Fibroblast of pulmonary artery (primary cell): ENCODE results near the gene ACOXL.

Experiments used
- DNase-seq: peaks from one replicate; pipeline ENCODE4 v3.0.0-alpha.2; 2010; ENCODE audit warnings: low read depth
- H3K4me3 ChIP-seq: replicated peaks from 2 replicates; pipeline ENCODE4 v1.5.1; 2011; ENCODE audit warnings: low read depth, mild to moderate bottlenecking, control low read depth, low read length, moderate library complexity
- TF ChIP-seq, protein P1 (sequence below): IDR thresholded peaks from 2 replicates; pipeline ENCODE4 v1.5.1; 2011; ENCODE audit warnings: mild to moderate bottlenecking, control low read depth, low read length, inconsistent platforms; ENCODE audit errors: missing control alignments

Gene ACOXL

DNA sequence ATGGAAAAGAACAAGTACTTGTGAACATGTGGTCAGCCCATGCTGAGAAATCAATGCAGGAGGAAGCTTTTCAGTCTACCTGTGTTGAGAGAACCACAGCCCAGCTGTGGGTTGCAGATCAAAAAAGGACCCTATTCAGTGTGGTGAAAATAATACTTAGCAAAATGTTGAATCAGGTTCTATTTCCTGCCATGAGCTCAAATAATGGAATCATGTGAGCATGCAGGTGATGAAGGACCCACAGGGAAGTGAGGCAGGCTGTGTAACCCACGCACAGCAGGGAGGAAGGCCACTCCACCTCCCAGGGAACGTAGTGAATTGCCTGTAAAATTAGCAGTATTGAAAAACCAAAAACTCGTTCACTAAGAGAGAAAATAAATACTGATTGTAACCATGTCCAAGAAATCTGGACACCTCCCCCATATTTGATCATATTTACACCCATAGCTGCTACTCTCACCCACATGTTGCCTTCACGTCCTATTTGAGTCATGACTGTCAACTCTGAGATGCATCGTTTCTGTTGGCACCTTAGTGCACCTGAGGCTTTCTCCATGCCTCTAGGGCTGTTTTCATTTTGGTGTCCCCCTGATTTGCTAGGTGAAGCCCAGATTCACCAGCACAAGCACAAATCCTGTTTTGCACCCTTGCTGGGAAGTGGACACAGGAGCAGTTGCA, 367.9 kb downstream of the ACOXL start:
- TF ChIP-seq, protein P1, sequence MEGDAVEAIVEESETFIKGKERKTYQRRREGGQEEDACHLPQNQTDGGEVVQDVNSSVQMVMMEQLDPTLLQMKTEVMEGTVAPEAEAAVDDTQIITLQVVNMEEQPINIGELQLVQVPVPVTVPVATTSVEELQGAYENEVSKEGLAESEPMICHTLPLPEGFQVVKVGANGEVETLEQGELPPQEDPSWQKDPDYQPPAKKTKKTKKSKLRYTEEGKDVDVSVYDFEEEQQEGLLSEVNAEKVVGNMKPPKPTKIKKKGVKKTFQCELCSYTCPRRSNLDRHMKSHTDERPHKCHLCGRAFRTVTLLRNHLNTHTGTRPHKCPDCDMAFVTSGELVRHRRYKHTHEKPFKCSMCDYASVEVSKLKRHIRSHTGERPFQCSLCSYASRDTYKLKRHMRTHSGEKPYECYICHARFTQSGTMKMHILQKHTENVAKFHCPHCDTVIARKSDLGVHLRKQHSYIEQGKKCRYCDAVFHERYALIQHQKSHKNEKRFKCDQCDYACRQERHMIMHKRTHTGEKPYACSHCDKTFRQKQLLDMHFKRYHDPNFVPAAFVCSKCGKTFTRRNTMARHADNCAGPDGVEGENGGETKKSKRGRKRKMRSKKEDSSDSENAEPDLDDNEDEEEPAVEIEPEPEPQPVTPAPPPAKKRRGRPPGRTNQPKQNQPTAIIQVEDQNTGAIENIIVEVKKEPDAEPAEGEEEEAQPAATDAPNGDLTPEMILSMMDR: no peak
- DNase-seq: no peak

DNA sequence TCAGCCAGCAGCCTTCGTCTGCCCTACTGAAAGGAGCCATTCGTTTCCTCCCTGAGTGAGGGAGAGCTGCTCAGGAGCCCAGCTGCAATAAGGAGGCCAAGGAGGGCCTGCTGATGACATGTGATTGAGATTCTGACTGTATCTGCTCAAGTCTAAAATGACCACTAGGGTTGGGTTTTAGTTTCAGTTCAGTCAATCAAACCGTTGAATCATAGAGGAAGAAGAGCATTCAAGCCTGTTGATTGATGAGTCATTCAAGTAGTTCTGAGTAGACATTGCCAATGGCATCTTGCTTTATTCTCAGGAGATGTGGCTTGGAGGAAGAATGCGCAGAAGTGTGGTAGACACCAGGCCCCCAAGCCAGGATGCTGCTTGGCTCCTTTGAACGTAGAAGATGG, 368.4 kb downstream of the ACOXL start:
- no peak for DNase-seq
- TF ChIP-seq, protein P1: no peak

More for the DNA sequence above, 367.9 kb downstream of the ACOXL start:
- H3K4me3 ChIP-seq: no peak overlapping the region

DNA sequence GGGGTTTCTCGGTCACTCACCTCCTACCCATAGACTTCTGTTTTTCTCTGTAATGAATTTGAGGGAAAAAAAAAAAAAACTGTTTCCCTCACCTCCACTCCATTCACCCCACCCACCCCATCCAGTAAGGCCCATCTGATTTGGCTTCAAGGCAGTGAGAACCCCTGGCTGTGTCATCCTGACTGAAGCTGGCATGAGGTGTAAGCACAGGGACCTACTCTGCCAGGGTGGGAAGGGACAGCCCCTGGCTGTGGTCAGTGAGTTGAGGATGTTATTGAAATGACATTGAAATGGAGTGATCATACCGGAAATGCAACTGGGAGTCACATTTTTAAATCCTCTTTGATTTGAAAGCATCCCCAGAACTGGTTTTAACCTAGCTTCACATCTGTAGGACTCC, 369.2 kb downstream of the ACOXL start:
- H3K4me3 ChIP-seq: no peak overlapping the region
- TF ChIP-seq, protein P1: no peak
- no peak for DNase-seq

More for the DNA sequence above, 368.4 kb downstream of the ACOXL start:
- H3K4me3 ChIP-seq: no peak overlapping the region

DNA sequence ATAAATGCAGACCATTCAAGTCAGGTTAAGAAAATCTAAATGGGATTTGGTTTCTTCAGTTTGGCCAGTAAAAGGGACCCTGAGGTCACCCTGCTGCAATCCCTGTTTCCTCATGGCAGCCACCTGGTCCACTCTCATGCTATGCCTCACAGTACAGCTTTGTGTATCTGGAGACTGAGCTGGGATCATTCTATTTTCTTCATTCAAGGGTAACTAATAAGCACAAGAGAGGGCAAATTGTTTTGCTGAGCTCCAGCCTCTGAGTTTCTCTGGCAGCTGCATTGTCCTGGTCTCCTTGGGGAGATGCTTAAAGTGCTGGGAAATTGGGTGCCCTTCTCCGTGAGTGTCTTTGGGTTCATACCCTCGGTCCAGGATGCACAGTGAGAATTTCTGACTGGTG, 369.8 kb downstream of the ACOXL start:
- no peak for DNase-seq
- TF ChIP-seq, protein P1: no peak
- H3K4me3 ChIP-seq: no peak overlapping the region

DNA sequence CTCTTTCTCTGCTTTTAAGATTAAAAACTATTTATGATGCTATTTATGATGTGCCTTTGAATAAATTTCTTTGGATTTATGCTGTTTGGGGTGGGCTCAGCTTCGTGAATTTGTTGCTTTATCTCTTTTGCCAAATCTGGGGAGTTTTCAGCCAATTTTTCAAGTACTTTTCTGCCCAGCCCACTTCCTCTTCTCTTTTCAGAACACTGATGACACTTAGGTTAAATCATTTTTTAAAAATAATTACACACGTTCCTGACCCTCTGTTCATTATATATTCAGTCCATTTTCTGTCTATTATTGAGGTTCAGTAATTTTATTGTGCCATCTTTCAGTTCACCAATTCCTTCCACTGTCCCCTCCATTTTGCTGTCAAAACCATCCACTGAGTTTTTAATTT, 373.6 kb downstream of the ACOXL start:
- DNase-seq: no peak
- no peak overlapping the region for H3K4me3 ChIP-seq
- TF ChIP-seq, protein P1: no peak

DNA sequence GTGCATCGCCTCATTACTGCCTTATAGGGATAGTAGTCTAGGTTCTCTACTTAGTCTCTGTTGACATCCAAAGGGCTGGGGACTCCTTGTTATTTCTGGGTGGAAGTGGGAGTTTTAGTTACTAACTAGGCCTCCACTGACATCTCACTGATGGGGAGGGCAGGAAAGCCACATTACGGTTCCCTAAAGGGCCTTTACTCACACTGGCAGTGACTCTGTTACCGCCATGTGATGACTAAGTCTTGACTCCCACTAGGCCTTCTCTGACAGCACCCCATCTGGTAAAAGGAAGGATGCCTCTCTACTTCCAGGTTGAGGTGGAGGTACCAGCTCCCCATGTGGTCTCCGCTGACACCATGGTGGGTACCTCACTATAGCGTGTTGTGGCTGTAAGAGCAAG, 374.3 kb downstream of the ACOXL start:
- TF ChIP-seq, protein P1: no peak
- no peak for DNase-seq
- H3K4me3 ChIP-seq: no peak overlapping the region

DNA sequence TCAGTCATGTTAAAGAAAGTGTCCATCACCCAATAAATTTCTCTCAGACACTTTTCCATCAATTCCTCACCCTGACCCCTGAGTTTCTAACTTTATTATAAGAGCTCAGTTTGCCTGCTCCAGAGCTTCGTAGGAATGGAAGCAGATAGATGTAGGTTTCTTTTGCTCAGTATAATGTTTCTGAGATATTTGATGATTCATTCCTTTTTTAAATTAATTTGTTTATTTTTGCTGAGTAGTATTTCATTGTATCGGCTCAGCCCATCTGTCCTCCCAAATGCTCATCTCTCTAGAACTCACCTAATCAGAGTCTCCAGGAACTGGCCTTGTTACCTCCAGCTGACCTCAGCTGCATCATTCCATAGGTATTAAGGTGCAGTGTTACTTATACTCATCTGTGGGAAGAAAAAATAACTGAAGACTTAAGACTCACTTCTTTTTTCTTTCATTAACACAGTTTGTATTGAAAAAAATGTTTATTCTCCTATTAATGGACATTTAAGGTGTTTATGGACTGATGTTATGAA, 376.4 kb downstream of the ACOXL start:
- H3K4me3 ChIP-seq: no peak overlapping the region
- TF ChIP-seq, protein P1: no peak
- DNase-seq: no peak
